GM21619 (cell line): Measurements from ENCODE around the gene NSUN4.
"Not testable (repeated sequence)": the region's sequence is repeated elsewhere in the genome, so short reads cannot be mapped to it uniquely, and the experiment has no call there.

Source experiments
- ATAC-seq: cut with Tn5 transposase; IDR thresholded peaks from one replicate; pipeline ENCODE4 v1.9.1; 2021; ENCODE audit not compliant: unreplicated experiment

The NSUN4 gene

DNA sequence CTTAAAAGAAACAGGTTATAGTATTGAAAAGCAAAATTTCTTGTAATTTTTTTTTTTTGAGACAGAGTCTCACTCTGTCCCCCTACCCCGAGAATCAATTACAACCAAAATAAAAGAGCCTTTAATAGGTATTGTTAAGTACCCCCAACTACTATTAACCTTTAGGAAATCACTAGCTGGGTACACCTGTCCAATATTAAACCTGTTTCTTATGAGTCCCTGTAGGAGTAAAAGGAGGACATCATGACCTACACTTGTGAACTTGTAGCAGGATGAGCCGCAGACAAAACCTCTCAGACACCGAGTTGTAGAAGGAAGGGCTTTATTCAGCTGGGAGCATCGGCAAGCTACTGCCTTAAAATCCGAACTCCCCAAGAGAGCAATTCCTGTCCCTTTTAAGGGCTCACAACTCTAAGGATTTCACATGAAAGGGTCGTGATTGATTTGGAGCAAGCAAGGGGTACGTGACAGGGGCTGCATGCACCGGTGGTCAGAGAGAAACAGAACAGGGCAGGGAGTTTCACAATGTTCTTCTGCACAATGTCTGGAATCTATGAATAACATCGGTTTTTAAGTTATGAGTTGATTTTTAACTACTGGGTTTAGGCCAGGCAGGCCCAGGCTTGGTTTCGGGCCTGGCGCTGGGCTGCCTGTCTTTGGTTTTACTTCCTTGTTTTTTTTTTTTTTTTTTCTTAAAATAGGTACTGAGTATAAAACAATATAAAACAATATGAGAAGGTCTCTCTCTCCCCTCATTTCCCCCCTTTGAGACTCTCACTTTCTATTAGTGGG, 15.1 kb upstream of the NSUN4 start:
- ATAC-seq = not testable (repeated sequence)

DNA sequence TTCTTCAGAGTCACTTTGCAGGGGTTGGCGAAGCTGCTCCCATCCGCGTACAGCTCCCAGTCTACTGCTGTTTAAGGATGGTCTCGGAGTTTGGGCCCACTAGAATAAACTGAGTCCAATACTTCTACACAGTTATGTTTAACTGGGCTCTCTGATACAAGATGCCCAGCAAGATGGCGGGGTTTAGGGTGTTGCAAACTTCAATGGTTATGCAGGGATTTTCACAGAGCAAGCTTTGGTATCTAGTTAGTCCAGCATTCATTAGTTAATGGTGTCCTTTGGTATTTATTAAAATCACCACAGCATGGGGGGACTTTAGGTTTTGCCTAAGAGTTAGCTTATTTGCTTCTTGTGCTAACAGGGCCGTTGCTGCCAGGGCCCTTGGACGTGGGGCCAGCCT, 12.4 kb upstream of the NSUN4 start:
- not testable (repeated sequence) for ATAC-seq

GRCh38 chr1:46329807-46330206, 10.8 kb upstream of the NSUN4 start:
- ATAC-seq = not testable (repeated sequence)

- not testable (repeated sequence) for ATAC-seq
Measured at GRCh38 chr1:46330381-46330780, 10.2 kb upstream of the NSUN4 start.

DNA sequence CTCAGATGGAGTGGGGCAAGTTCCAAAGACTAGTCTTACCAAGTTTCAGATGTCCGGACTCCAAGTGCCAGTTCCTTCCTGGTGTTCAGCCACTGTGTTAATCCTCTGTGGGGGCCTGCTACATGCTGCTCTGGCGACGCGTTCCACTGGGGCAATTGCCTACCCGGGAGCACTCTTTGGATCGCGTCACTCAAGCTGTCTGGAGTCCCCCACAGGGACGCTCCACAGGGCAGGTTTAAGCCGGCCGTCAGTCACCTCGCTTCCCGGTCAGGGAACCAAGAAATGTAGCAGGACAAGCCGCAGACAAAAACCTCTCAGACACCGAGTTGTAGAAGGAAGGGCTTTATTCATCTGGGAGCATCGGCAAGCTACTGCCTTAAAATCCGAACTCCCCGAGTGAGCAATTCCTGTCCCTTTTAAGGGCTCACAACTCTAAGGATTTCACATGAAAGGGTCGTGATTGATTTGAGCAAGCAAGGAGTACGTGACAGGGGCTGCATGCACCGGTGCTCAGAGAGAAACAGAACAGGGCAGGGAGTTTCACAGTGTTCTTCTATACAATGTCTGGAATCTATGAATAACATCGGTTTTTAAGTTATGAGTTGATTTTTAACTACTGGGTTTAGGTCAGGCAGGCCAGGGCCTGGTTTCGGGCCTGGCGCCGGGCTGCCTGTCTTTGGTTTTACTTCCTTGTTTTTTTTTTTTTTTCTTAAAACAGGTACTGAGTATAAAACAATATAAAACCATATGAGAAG, 8.6 kb upstream of the NSUN4 start:
- ATAC-seq = peak; percentile 36

DNA sequence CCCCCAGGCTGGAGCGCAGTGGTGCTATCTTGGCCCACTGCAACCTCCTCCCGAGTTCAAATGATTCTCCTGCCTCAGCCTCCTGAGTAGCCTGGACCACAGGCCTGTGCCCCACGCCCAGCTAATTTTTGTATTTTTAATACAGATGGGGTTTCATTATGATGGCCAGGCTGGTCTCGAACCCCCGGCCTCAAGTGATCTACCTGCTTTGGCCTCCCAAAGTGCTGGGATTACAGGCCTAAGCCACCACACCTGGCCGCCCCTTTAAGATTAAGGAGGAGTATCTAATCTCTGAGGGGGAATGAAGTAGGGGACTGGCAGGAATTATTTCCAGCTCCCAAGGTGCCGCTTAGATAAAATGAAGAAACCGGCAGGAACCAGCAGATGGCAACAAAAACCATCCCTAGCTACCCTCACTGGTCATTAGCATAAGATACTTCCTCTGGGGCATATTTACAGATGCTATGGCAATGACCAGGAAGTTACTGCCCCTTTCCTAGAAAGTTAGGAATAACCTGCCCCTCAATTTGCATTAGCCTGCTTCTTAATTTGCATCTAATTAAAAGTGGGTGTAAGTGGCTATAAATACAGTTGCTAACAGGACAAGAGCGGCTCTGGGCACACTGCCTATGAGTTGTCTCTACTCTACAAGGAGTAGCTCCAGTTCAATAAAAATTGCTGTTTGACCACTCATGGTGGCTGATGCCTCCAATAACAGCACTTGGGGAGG, 7.1 kb upstream of the NSUN4 start:
- ATAC-seq = peak; percentile 54

DNA sequence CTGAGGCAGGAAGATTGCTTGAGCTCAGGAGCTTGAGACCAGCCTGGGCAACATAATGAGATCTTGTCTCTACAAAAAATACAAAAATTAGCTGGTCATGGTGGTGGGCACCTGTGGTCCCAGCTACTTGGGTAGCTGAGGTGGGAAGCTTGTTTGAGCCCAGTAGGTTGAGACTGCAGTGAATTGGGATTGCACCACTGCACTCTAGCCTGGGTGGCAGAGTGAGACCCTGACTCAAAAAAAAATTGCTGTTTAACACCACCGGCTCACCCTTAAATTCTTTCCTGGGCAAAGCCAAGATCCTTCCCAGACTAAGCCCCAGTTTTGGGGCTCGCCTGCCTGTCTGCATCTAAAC, 6.6 kb upstream of the NSUN4 start:
- no peak for ATAC-seq

GRCh38 chr1:46335081-46335480, 5.5 kb upstream of the NSUN4 start:
- ATAC-seq = no peak

DNA sequence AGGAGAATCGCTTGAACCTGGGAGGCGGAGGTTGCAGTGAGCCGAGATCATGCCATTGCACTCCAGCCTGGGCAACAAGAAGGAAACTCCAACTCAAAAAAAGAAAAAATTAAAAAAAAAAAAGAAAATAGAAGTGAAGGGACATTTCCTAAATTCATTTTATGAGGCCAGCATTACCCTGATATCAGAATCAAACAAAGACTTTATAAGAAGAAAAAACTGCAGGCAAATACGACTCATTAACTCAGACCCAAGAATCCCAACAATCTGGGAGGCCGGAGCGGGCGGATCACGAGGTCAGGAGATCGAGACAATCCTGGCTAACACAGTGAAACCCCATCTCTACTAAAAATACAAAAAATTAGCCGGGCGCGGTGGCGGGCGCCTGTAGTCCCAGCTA, 3.2 kb upstream of the NSUN4 start:
- not testable (repeated sequence) for ATAC-seq

DNA sequence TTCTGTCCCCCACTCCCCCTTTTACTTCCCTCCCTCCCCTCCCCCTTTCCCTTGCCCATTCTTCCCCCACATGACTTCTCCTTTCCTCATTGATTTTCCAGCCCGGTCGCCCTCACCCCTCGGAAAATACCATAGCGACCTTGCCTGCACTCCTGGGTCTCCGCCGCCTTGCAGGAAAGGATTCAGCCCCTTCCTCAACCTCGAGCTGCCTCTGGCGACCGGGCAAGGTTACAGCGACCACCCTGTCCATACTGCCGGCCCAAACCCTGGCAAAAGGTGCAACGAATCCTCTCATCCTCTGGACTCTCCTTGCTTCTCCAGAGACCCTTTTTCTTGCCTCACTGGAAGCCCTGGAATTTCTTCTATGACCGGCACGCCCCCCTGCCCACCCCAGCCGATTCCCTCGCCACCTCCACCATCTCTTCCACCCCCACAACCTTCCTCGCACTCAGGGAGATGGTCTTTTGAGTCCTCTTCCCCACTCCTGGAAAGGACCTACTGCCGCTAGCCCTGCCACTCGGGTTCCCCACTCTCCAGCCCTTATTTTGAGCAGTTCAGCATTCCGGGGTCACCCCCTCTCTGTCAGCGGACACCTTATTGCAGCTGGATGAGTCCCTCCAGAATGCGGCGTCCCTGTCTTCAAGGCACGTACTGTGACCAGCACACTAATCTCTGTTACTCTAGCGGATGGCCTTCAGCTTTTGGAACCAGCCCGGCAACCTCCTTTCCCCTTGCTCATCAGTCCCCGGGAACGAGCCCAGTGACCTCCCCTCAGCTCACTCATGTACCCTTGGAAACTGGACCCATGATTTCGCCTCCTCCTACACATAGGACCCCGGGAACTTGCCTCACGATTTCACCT, 846 bp downstream of the NSUN4 start:
- ATAC-seq = no peak

- ATAC-seq = no peak
Measured at GRCh38 chr1:46342084-46342656, 1.6 kb downstream of the NSUN4 start.

- no peak for ATAC-seq
Measured at GRCh38 chr1:46342677-46343350, 2.2 kb downstream of the NSUN4 start.

DNA sequence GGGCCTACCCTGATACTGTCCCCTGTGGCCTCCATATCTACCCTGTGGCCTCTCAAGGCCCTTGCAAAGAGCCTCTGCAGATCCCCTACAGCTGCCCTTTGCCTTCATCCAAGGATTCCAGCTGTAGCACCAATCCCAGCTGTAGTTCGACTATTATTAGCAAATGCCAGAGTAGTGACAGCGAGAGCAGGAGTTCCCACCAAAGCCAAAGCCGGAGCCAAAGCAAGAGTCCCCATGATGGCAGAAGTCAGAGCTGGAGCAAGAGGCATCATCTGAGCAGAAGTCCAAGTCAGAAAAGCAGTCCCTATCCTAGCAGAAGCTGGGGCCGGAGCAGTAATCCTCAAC, 2.7 kb downstream of the NSUN4 start:
- ATAC-seq = no peak

- no peak for ATAC-seq
Measured at GRCh38 chr1:46343705-46344104, 3.1 kb downstream of the NSUN4 start.

DNA sequence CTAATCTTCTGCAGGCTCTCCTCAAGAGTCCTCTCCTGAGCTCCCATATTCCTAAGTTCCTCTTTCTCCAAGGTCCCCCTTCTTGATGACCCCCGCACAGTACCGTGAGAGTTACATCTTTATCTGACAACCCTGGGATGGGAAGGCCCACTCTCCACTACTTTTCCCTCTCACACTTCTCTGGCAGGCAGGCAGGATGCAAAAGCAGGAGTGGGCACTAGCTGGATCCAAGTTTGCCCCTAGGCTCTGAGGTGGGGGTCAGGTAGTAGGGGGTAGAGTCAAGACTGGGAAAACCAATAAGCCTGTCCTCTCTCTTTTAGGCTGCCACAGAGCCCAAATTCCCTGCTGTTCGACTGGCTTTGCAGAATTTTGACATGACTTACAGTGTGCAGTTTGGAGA, 3.9 kb downstream of the NSUN4 start:
- no peak for ATAC-seq

- no peak for ATAC-seq
Measured at GRCh38 chr1:46345281-46345680, 4.7 kb downstream of the NSUN4 start.

- ATAC-seq = no peak
Measured at GRCh38 chr1:46352363-46352762, 11.8 kb downstream of the NSUN4 start.

DNA sequence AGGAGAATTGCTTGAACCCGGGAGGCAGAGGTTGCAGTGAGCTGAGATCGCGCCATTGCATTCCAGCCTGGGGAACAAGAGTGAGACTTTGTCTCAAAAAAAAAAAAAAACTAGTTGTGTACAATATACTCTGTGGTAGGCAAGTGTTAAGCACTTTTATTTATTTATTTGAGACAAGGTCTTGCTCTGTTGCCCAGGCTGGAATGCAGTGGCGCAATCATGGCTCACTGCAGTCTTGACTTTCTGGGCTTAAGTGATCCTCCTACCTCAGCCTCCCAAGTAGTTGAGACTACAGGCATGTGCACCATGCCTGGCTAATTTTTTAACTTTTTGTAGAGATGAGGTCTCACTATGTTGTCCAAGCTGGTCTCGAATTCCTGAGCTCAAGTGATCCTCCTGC, 15.3 kb downstream of the NSUN4 start:
- not testable (repeated sequence) for ATAC-seq

GRCh38 chr1:46362158-46362557, 21.6 kb downstream of the NSUN4 start:
- no peak for ATAC-seq

- ATAC-seq = no peak
Measured at GRCh38 chr1:46363121-46363520, 22.5 kb downstream of the NSUN4 start.
